HL-60 (cell line): ENCODE data around the gene ZNF202.

Source experiments
- DNase-seq, 2 experiments: peaks; one replicate each; pipeline ENCODE4 v3.0.0-alpha.2; 2010 to 2020; ENCODE audit warnings: low read depth in 1 of 2, low spot score in 1 of 2
- H3K27ac ChIP-seq: fragments of 250-450 bp; sonication (Bioruptor Pico); replicated peaks from 2 replicates; pipeline ENCODE4 v1.5.1; 2020; ENCODE audit warnings: mild to moderate bottlenecking, moderate library complexity
- H3K27me3 ChIP-seq: fragments of 250-450 bp; sonication (Bioruptor Pico); 2 replicates; pipeline ENCODE4 v1.5.1; 2021; ENCODE audit warnings: mild to moderate bottlenecking, moderate library complexity; ENCODE audit not compliant: insufficient read depth, poor library complexity, severe bottlenecking
- H3K4me3 ChIP-seq: replicated peaks from 2 replicates; pipeline ENCODE4 v1.5.1; 2011; ENCODE audit warnings: mild to moderate bottlenecking, control low read depth, low read length; ENCODE audit not compliant: insufficient read depth
- GABPA ChIP-seq: IDR thresholded peaks from 2 replicates; pipeline ENCODE4 v1.6.1; 2012; ENCODE audit warnings: low read depth
- POLR2AphosphoS5 ChIP-seq: IDR thresholded peaks from 2 replicates; pipeline ENCODE4 v1.6.1; 2012; ENCODE audit warnings: low read depth
- SPI1 ChIP-seq: IDR thresholded peaks from 2 replicates; pipeline ENCODE4 v1.6.1; 2012; ENCODE audit warnings: low read depth, mild to moderate bottlenecking, borderline replicate concordance
- long read RNA-seq: library from polyadenylated mRNA; unstranded; transcript quantifications from one replicate; pipeline ENCODE4 v2.0.0, GENCODE V29; 2020
- TF ChIP-seq, protein P1 (sequence below): IDR thresholded peaks from 2 replicates; pipeline ENCODE4 v1.6.1; 2012; ENCODE audit warnings: low read depth; ENCODE audit not compliant: insufficient replicate concordance
- TF ChIP-seq, protein P2 (sequence below): IDR thresholded peaks from one replicate; pipeline ENCODE4 v1.5.1; 2011; ENCODE audit warnings: low read length, control low read depth, inconsistent platforms; ENCODE audit not compliant: insufficient read depth

The ZNF202 gene
- long read RNA-seq, transcript ZNF202-206 (7 exons, 3,384 nt) = major isoform, 34 of 63 reads
- long read RNA-seq, partial matches to known transcripts = 2 of 63 reads
- long read RNA-seq, other reads (novel, unspliced or antisense) = 27 of 63 reads

DNA sequence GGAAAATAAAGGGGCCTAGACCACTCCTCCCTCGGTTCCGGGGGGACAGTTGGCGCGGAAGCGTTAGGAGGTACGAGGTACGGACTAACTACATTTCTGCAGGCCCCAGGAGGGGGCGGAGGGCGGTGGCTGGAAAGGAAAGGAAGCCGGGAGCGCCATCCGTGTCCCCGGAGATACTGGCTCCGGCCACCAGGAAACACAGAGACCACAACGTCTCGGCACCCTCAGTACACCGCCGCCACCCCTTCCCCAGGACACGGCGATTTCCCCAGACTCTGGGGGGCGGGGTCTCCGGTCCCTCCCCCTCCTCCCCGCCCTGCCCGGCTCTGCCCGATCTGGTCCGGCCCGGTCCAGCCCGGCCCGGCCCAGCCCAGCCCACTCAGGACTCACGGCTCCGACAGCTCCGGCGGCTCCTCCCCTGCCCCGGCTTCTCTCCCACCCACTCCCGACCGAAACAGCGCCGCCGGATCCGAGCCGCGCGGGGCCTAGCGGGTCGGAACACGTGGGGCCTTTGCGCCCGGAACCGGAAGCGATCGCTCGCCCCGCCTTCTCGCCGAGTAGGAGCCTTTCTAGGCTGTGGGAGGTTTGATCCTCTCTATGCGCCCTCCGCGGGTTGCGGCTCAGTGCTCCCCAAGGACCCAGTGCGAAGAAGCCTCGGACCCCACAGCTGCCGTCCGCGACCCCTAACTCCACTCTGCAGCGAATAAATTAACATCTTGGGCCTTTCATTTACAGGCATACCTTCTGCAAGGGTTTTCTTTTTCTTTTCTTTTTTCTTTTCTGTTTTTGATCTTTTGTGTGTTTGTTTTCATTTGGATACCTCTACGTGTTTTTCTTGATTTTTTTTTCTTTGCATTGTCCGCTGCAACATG, at the start of gene ZNF202:
Gene ZNF202, minus strand, starts transcription at position 502 of the 872 bp plus-strand sequence. CDS start 10,772 bp downstream, outside the sequence.
- TF ChIP-seq, protein P1, sequence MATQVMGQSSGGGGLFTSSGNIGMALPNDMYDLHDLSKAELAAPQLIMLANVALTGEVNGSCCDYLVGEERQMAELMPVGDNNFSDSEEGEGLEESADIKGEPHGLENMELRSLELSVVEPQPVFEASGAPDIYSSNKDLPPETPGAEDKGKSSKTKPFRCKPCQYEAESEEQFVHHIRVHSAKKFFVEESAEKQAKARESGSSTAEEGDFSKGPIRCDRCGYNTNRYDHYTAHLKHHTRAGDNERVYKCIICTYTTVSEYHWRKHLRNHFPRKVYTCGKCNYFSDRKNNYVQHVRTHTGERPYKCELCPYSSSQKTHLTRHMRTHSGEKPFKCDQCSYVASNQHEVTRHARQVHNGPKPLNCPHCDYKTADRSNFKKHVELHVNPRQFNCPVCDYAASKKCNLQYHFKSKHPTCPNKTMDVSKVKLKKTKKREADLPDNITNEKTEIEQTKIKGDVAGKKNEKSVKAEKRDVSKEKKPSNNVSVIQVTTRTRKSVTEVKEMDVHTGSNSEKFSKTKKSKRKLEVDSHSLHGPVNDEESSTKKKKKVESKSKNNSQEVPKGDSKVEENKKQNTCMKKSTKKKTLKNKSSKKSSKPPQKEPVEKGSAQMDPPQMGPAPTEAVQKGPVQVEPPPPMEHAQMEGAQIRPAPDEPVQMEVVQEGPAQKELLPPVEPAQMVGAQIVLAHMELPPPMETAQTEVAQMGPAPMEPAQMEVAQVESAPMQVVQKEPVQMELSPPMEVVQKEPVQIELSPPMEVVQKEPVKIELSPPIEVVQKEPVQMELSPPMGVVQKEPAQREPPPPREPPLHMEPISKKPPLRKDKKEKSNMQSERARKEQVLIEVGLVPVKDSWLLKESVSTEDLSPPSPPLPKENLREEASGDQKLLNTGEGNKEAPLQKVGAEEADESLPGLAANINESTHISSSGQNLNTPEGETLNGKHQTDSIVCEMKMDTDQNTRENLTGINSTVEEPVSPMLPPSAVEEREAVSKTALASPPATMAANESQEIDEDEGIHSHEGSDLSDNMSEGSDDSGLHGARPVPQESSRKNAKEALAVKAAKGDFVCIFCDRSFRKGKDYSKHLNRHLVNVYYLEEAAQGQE = no peak
- TF ChIP-seq GABPA = peak; percentile 93
- peak; percentile 75 for TF ChIP-seq POLR2AphosphoS5
- no peak for TF ChIP-seq SPI1
- DNase-seq = peak; percentile 72 to 92
- Histone ChIP-seq H3K27me3 (no peaks in the 10 kb centered on the region), H3K27ac (peak within 1 kb of the TSS; percentile 97), H3K4me3 (peak within 1 kb of the TSS; percentile 96)

DNA sequence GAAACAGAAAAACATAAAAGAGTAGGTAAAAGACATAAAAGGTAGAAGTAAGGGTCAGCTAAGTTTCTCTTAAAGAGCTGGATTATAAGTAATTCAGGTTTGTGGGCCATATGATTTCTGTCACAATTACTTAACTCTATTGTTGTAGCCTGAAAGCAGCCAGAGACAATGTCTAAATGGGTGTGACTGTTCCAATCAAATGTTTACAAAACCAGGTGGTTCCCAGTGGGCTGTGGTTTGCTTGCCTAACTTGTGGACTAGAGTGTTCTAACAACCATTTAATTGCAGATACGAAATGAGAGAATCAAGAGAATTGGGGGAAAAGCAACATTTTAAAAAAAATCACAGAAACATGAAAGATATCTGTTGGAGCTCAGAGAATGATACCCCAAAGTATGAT, 42.1 kb upstream of the ZNF202 start:
- Histone ChIP-seq H3K27ac (no peak overlapping the region), H3K4me3 (no peak overlapping the region), H3K27me3 (peaks cover 2% of the 10 kb centered on the region)
- TF ChIP-seq, protein P1 = no peak
- no peak for TF ChIP-seq POLR2AphosphoS5
- TF ChIP-seq, protein P2, sequence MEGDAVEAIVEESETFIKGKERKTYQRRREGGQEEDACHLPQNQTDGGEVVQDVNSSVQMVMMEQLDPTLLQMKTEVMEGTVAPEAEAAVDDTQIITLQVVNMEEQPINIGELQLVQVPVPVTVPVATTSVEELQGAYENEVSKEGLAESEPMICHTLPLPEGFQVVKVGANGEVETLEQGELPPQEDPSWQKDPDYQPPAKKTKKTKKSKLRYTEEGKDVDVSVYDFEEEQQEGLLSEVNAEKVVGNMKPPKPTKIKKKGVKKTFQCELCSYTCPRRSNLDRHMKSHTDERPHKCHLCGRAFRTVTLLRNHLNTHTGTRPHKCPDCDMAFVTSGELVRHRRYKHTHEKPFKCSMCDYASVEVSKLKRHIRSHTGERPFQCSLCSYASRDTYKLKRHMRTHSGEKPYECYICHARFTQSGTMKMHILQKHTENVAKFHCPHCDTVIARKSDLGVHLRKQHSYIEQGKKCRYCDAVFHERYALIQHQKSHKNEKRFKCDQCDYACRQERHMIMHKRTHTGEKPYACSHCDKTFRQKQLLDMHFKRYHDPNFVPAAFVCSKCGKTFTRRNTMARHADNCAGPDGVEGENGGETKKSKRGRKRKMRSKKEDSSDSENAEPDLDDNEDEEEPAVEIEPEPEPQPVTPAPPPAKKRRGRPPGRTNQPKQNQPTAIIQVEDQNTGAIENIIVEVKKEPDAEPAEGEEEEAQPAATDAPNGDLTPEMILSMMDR = no peak
- no peak for TF ChIP-seq SPI1
- no peak for TF ChIP-seq GABPA
- DNase-seq = no peak

DNA sequence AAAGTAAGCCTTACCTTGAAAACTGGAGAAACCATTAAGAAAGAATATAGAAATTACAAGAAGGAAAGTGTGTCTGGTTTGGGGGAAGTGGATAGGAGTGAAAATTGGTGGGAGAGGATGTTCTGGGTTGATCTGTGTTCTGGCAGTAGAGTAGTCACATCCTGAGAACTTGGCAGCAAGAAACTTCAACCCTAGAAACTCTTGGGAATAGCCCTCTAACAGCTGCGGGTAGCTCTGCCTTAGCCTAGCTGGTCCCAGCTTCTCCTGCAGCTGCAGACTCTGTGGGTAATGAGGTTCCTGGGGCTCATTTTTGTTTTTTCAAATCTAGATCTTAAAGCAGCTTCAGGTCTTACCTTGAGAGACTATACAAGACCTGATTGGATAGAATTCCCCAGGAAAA, 37.1 kb upstream of the ZNF202 start:
- Histone ChIP-seq H3K4me3 (no peak overlapping the region), H3K27ac (no peak overlapping the region), H3K27me3 (peaks cover 3% of the 10 kb centered on the region)
- TF ChIP-seq, protein P1 = no peak
- no peak for DNase-seq
